ENCODE results near the gene L3MBTL4. TPM values are rescaled to one million over a fixed set of nuclear protein-coding genes. Genes with fewer than 3 reads are reported as not detected.
"Not testable (repeated sequence)": the region's sequence is repeated elsewhere in the genome, so short reads cannot be mapped to it uniquely, and the experiment has no call there.

L3MBTL4 gene
- 7.5 TPM for total RNA-seq
- long read RNA-seq, partial matches to known transcripts = 0 of 8 reads
- long read RNA-seq, other reads (novel, unspliced or antisense) = 7 of 8 reads

DNA sequence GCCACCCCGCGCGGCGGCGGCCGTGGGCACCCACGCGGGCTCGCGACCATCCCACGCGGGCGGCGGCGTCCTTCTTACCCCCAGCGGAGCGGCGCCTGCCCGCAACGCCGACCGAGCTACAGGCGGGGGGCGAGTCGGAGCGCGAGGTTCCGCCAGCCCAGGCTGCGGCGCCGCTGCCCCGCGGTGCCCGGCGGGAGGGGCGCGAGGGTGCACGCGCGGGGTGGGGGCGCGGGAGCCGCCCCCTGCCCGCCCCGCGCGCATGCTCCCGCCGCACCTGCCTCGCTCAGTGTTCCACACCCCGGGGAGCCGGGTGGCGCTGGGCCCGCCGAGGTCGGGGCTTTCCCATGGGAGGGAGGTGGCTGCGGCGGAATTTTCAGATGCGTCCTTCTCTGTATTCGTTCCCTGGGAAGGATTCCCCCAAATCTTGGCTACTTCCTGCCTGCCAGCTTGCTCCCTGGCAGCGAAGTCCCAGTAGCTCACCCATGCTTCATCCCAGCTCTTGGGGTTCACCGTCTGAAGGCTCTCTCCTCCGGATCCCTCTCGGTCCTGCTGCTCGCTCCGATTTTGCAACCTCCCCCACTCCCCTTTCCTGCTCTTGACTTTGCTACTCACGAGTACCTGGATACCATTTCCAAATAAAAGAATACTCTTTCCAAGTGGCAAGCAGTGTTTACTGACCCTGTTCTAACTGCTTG is at the start of gene L3MBTL4:
L3MBTL4 (minus strand) TSS at position 189 of the 695 bp plus-strand sequence. CDS start 103,286 bp downstream, outside the sequence.
- DNase-seq (ENCODE audit: low spot score) = no peak

DNA sequence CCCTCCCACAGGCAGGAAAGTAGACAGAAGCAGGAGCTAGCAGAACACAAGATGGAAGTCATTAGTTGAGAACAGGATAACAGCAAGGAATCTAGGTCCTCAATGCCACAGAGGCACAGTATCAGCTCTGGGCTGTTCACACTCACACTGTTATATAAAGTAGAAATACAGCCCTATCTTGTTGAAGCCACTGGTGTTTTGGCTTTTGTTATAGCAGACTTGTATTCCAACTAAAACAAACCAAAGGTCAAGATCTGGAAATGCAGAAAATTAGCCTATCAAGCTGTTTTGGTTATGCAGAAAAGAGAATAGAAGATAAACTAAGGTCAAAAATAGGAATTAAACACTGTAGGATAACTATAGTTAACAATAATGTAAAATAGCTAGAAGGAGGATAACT is 37.5 kb upstream of the L3MBTL4 start:
- DNase-seq (ENCODE audit: low spot score) = no peak

DNA sequence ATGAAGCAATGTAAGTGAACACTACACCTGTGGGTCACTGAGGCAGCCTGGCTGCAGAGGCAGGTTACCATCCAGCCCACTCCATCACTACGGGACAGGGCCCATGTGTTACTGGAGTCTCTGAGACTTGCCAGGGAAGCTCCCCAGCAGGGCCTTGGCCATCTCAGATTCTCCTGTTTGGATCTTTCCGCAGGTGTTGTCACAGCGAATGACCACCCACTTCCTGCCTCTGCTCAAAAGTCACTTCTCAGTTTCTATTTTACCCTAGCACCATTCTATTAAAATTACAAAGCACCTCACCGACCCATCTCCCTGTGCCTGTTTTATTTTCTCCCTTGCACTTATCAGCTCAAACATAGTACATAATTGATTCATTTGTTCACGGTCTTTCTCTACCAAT is 34.5 kb upstream of the L3MBTL4 start:
- no peak for DNase-seq (ENCODE audit: low spot score)

DNA sequence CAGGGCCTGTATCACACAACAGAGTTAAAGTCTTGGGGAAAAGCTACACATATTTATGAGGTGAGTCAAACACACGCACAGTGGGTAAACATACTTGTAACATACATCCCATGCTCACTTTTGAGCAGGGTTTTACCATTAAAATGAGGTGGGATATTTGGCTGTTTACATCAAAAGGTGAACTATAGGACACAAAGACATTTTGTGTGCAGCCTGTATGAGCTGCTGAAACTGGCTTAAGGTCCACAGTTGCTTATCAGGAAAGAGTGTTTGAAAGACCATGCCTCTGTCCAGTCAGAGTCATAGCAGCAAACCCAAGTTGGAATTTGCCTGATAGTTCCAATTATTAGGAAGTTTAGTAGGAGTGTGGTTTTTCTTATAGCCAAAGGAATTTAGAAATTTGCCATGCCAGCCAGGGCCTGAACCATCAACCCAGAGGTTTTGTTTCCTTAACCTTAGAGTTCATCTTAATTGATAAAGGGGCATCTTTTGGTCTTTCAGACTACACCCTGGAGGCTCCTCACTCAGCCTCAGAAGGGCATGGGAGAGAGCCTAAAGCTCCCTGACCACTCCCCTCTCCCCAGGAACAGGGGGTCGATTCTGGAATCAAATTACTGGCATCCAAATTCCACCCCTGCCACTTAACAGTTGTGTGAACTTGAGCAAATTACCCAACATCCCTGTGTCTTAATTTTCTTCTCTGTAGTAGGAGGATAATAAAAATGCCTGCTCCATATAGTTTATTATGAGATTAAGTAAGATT is 29.9 kb upstream of the L3MBTL4 start:
- DNase-seq (ENCODE audit: low spot score) = no peak

DNA sequence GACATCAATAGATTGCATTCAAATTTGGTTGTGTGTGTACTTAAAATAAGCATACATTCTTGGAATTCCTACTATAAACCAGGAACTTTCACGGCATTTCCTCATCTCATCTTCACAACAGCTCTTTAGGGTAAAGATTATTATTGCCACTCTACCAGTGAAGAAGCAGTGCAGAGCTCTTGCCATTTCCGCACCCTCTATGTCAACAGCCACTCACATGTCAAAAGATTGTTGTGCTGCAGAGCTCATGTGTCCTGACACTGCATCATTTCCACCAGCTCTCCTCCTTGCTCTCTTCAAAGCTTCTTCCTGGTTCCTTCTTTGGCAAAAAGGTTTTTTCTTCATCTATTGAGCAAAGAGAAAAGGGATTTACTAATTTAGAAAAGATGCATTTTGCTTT is 26.5 kb upstream of the L3MBTL4 start:
- no peak for DNase-seq (ENCODE audit: low spot score)

DNA sequence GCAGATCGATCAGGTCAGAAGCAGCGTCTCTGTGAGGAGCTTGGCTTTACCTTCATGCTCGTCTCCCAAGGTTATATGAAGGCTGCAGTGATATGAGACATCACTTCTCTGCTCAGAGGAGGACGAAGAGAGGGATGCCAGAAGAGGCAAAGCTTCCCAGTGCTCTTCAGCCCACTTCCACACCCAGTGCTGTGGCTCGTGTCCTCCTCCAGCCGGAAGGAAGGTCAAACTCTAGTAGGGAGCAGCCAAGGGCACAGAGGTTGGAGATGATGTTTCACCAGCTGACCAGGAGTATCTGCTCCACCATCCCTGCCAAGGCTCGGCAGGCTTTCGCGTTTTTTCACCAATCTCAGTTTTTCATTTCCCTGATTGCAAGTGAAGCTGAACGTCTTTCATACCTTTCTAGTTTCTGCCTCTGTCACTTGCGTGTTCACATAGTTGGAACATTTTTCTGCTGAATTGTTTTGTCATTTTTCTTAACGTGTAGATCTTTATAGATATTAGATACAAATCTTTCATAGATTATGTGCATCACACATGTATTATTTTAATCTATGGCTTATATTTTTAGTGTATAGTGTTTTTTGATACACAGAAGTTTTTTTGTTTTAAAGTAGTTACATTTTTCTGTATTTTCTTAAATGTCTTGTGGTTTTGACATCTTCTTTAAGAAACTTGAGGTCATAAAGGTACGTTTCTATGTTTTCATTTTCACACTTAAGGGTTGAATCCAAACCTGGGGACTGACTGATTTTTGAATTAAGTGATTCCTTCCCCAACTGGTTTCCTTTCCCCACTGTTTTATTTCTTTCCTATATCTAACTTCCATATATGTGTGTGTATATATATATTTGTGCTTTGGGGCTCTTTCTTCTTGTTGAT is 23.5 kb upstream of the L3MBTL4 start:
- no peak for DNase-seq (ENCODE audit: low spot score)

DNA sequence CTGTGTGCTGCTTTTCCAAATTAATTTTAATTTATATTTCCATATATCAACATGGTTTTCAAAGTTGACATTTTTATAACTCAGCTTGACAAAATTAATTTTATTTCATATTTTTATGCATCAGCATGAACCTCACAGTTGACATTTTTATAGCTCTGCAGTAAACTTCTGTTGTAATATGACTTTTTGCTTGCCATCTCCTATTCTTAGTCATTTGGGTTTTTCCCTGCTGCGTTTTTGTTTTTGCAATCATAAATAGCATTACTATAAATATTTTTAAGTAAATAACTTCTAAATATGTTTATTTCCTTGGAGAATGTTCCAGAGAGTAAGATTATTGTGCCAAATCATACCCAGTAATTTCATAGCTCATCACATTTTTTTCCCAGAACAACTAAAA is 21.0 kb upstream of the L3MBTL4 start:
- no peak for DNase-seq (ENCODE audit: low spot score)

DNA sequence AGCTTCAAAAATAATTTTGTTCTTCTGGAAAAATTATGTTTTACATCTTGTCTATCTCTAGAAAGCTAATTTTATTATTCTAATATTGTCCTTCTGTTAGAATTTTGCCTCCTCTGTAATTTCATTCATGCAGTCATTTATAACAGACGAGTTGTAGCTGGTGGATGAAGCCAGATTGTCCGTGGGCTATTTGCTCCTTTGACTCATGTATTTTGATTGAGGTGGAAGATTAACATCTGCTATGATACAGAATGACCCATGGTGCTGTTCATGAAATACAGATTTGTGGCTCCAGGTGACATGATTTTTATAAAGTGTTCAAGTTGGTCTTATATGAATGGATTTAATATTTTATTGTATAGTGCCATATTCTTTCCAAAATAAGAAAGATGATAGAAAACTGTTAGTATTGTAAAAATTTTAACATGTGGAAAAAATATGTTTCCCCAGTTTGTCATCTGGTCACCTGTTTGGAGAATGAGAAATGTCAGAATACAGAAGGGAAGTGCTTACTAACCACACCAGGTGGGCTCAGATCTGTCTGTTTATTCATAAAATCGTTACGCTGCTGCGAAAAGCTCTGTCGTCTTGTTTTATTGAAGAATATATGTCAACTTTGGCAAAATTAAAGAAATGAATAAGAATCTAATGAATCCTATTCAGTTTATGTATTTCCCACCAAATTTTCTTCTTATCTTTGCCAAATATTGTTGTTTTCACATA is 20.4 kb upstream of the L3MBTL4 start:
- DNase-seq (ENCODE audit: low spot score) = no peak

DNA sequence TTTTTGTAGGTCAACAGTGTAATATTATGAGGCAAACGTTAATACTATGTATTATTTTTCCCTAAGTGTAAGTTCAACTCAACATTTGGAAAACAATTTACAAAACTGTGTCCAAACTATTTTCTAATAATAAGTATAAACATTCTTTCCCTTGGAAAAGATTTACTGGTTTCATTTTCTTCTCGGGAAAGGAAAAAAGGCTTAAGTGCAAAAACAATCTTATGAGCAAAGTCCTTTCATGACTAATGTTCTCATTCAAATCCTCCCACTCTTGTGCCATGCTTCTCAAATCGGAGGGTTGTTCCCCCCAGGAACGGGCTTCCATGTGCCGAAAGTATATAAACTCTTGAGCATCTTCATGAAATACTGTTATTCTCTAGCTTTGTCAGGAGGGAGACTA is 19.8 kb upstream of the L3MBTL4 start:
- DNase-seq (ENCODE audit: low spot score) = no peak

DNA sequence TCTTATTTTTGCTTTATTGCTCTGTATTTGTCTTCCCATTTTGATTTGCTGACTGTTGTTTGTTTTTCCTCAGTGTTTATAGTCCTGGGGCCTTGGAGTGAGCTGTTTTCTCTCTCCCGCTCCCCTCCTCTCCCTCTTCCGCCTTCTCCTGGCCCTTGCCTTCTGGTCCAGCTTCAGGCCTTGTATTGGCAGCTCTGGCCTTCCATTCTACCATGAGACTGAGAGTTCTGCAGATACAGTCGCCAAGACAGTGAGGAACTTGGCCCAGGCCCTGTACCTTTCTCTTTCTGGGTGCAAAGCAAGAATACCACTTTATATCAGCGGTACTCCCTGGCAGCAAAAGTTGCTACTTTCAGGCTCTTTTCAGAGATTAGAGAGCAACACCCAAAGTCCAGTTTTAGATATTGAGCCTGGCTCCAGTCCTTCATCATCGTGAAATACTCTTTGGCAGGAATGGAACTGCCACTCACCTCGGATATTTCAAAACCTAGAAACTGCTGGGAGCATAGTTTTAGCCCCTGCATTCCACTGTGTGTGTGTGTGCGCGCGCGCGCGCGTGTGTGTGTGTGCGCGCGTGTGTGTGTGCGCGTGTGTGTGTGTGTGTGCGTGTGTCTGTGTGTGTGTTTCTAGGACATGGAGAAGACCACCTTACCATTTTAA is 17.1 kb upstream of the L3MBTL4 start:
- DNase-seq (ENCODE audit: low spot score) = no peak

DNA sequence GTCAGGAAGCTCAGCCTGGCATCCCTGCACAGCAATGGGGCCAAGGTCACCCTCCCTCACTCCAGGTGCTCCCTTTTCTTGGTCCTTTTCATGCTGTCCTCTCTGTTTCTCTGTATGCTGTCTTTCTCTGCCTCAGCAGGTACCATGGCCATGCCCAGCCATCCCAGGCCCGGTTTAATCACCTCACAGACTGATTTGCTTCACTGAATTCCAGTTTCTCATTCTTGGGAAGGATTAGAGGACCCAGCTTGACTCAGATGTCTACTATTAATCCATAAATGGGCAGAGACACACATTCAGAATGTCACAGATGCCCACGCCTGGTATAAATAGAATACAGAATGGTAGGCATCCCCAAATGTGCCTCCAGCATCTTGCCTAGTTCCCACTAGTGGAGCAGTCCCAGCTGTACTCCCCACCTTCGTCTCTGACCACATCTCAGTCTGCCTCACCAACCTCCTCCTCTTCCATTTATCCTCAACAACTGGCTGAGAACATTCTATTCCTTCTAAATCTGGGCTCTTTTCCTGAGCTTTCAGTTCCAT is 14.2 kb upstream of the L3MBTL4 start:
- DNase-seq (ENCODE audit: low spot score) = no peak

DNA sequence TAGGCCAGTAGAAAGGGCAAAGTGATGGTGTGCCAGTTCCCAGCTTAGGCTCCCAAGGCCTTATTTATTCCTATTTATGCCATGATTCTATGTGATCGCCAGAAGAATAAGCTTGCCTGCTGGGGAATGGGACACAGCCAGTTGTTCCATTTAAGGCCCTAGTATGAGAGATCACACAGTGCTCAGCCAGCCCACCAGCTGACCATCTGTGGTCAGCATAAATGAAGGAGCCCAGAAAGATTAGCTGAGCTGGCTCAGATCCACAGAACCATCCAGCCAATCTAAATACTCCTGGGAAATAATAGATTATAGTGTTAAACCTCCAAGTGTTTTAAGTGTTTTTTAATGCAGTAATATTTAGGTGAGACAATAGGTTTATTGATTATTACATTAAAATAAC is 12.6 kb upstream of the L3MBTL4 start:
- no peak for DNase-seq (ENCODE audit: low spot score)

DNA sequence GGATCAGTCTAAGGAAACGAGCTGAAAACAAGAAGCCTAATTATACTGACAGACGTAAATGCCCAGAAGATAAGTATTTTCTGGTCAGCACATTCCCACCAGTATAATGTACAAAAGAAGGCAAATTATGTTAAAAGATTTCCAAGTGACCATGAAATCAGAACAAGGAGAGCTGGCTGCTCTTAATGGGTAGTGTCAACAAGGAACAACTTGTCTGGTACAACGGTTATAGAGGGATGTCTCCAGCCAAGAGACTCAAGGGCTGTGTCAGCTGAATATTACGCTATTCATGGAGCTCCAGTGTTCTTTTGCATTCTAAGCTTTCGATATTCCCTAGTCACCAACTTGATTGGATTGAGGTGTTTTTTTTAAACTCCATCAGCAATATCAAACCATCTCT is 8.6 kb upstream of the L3MBTL4 start:
- DNase-seq (ENCODE audit: low spot score) = no peak

DNA sequence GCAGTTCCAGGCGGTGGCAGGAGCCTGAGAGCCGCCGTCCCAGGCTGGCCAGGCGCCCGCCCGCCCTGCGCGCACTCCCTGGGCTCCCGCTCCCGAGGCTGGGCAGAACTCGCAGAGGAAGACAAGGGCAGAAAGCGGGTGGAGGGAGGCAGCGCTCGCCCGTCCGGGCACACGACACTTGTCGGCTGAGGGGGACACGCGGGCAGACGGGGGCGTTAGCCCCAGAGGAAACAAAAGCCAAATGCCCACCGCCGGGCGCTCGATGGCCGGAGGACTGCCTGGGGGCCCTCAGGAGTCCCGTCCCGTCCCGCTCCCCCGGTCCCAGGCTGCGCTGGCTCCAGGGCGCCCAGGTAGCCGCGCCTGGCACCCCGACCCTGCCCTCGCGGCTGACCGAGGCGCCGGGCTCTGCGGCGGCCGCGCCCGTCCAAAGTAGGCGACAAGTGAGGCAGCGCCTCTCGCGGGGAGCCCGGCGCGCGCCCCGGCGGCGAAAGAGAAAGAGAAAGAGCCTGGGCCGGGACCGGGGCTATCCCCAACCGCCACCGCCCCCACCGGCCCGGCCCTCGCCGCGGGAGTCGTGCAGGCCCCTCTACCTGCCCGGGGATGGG is 491 bp downstream of the L3MBTL4 start:
- peak; percentile 92 for DNase-seq (ENCODE audit: low spot score)

DNA sequence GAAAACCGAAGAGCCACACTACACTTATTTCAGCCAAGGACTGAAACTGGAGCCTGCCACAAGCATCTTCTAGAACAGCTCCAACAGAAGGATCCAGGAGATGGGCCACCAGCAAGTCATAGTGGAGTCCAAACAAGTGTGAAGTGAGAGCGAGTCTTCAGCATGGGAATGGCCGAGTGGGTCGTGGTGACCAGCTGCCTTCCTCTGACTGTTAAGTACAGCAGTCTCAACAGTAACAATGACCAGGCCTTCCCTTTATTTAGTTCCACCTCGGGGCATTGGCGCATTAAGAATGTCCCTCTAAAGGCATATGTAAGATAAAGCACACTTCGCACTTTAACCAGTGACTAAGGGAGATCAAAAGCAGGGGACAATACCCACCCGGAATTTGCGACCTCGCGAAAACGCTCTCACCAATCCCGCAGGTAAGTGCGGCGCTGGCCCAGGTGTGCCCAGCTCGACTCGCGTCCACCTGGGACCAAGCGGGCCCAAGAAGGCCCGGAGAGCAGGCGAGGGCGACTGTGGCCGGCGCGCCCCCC is 1.1 kb downstream of the L3MBTL4 start:
- no peak for DNase-seq (ENCODE audit: low spot score)

DNA sequence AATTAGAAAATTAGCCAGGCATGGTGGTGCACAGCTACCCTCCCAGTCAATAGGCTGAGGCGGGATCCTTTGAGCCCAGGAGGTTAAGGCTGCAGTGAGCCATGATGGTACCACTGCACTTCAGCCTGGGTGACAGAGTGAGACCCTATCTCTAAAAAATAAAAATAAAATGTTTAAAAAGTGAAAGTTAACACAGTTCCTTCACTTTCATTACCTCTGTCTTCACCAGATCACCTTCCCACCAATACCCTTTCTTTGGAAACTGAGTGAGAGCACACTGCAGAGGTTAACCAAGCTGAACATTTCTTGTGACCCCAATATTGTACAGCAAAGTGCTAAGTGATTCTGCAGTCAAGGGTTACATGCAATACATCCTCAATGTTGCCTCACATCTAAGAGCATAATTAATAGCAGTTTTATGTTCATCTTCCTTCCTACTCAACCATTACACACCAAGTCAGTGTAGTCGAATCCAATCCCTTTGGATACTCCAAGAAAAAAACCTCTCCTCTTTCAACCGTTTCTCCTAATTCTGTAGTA is 1.7 kb downstream of the L3MBTL4 start:
- DNase-seq (ENCODE audit: low spot score) = no peak

DNA sequence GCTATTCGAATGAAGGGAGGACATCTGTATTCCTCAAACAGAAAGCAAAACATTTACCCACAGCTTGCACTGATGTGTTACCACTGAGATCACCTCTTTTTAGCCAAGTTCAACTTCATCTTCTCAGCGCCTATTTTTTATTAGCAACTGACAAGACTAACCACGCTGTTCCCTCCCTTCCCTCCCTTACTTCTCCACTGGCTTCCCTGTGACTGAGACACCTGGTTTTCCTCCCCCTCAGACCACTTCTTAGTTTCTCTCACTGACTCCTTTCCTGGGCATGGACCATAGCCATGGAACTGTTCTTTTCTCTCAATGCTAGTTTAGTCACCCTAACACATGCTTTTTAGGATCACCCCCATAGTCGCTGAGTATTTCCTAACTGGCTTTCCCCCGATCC is 3.3 kb downstream of the L3MBTL4 start:
- no peak for DNase-seq (ENCODE audit: low spot score)

DNA sequence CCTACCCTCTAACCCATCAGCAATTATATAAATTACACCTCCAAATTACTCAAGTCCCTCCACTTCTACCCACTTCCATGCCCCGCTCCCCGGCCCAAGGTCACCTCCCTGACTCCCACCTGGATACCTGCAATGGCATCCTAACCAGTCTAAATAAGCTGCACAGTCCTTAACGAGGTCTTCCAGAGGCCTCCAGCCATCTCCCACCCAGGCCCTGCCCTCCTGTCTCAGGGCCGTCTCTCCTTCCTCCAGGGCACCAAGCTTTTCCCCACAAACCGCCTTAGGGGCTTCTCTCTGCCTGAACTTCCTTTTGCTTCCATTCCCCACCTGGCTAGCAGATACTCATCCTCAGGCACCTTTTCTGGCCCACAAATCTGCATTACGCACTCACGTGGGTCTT is 4.8 kb downstream of the L3MBTL4 start:
- no peak for DNase-seq (ENCODE audit: low spot score)

DNA sequence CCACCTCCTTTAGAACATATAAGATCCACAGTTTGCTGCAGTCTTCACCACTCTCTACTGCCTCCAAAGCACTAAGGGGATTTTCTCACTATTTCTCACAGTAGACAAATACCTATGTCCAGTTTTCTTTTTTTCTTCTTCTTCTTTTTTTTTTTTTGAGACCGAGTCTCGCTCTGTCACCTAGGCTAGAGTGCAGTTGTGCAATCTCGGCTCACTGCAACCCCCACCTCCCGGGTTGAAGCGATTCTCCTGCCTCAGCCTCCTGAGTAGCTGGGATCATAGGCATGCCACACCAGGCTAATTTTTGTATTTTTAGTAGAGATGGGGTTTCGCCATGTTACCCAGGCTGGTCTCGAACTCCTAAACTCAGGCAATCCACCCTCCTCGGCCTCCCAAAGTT is 6.2 kb downstream of the L3MBTL4 start:
- not testable (repeated sequence) for DNase-seq (ENCODE audit: low spot score)

Measured in mesenteric fat pad (tissue), 1 donor.